ENCODE data around the gene NDE1. TPM values are rescaled to one million over a fixed set of nuclear protein-coding genes. Genes with fewer than 3 reads are reported as not detected.

The NDE1 gene
- total and polyA plus RNA-seq, 9 of the 15 experiments (the other 6 are each of a cell fraction or from before 2014, with no cell fraction given), result 3.1 to 59.9 (median 30.0) TPM

- TF ChIP-seq FOXM1 (IDR thresholded peaks at IDR 0.05; ENCODE audit: low read depth) (peak; percentile 96), FOXM1 (CRISPR knock-in tag; IDR thresholded peaks at IDR 0.05; ENCODE audit: low read depth) (no peak), RAD21 (CRISPR knock-in tag; conservative IDR thresholded peaks at IDR 0.05 in 1 of 2, IDR thresholded peaks at IDR 0.05 in 1 of 2) (peak in 1 of 2 experiments; percentile 22; a peak in 2 of 4 replicates), CHD1 (IDR thresholded peaks at IDR 0.05; ENCODE audit: low read length) (no peak), PPARD (CRISPR knock-in tag; IDR thresholded peaks at IDR 0.05) (no peak), E2F3 (CRISPR knock-in tag; IDR thresholded peaks at IDR 0.05) (no peak), KLF16 (IDR thresholded peaks at IDR 0.05) (no peak), SREBF2 (CRISPR knock-in tag; IDR thresholded peaks at IDR 0.05) (no peak), ZBTB8A (IDR thresholded peaks at IDR 0.05; ENCODE audit: partially characterized antibody) (no peak), NFXL1 (CRISPR knock-in tag; IDR thresholded peaks at IDR 0.05) (no peak), ZNF584 (CRISPR knock-in tag; IDR thresholded peaks at IDR 0.05; ENCODE audit: low read depth) (peak; percentile 77; the same call in 1 of the 2 replicates), ZZZ3 (IDR thresholded peaks at IDR 0.05) (no peak), BCOR (IDR thresholded peaks at IDR 0.05) (no peak), ETS2 (tag; IDR thresholded peaks at IDR 0.05; ENCODE audit: borderline replicate concordance, poor library complexity, severe bottlenecking) (no peak), MECOM (CRISPR knock-in tag; IDR thresholded peaks at IDR 0.05) (0 out of 2 replicates have a peak, but pooled peaks have one; percentile 53)
- TF ChIP-seq, protein P1, sequence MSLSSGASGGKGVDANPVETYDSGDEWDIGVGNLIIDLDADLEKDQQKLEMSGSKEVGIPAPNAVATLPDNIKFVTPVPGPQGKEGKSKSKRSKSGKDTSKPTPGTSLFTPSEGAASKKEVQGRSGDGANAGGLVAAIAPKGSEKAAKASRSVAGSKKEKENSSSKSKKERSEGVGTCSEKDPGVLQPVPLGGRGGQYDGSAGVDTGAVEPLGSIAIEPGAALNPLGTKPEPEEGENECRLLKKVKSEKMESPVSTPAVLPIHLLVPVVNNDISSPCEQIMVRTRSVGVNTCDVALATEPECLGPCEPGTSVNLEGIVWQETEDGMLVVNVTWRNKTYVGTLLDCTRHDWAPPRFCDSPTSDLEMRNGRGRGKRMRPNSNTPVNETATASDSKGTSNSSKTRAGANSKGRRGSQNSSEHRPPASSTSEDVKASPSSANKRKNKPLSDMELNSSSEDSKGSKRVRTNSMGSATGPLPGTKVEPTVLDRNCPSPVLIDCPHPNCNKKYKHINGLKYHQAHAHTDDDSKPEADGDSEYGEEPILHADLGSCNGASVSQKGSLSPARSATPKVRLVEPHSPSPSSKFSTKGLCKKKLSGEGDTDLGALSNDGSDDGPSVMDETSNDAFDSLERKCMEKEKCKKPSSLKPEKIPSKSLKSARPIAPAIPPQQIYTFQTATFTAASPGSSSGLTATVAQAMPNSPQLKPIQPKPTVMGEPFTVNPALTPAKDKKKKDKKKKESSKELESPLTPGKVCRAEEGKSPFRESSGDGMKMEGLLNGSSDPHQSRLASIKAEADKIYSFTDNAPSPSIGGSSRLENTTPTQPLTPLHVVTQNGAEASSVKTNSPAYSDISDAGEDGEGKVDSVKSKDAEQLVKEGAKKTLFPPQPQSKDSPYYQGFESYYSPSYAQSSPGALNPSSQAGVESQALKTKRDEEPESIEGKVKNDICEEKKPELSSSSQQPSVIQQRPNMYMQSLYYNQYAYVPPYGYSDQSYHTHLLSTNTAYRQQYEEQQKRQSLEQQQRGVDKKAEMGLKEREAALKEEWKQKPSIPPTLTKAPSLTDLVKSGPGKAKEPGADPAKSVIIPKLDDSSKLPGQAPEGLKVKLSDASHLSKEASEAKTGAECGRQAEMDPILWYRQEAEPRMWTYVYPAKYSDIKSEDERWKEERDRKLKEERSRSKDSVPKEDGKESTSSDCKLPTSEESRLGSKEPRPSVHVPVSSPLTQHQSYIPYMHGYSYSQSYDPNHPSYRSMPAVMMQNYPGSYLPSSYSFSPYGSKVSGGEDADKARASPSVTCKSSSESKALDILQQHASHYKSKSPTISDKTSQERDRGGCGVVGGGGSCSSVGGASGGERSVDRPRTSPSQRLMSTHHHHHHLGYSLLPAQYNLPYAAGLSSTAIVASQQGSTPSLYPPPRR (CRISPR knock-in tag; IDR thresholded peaks at IDR 0.05; ENCODE audit: borderline replicate concordance), result no peak
- TF ChIP-seq, protein P2, sequence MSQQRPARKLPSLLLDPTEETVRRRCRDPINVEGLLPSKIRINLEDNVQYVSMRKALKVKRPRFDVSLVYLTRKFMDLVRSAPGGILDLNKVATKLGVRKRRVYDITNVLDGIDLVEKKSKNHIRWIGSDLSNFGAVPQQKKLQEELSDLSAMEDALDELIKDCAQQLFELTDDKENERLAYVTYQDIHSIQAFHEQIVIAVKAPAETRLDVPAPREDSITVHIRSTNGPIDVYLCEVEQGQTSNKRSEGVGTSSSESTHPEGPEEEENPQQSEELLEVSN (IDR thresholded peaks at IDR 0.05; ENCODE audit: borderline replicate concordance in 1 of 2, extremely low read depth in 1 of 2, insufficient read depth in 1 of 2, insufficient read length in 1 of 2, low read depth in 1 of 2, low read length in 1 of 2, poor library complexity in 1 of 2, severe bottlenecking in 1 of 2), result peak in 1 of 2 experiments; percentile 30
- TF ChIP-seq, protein P3, sequence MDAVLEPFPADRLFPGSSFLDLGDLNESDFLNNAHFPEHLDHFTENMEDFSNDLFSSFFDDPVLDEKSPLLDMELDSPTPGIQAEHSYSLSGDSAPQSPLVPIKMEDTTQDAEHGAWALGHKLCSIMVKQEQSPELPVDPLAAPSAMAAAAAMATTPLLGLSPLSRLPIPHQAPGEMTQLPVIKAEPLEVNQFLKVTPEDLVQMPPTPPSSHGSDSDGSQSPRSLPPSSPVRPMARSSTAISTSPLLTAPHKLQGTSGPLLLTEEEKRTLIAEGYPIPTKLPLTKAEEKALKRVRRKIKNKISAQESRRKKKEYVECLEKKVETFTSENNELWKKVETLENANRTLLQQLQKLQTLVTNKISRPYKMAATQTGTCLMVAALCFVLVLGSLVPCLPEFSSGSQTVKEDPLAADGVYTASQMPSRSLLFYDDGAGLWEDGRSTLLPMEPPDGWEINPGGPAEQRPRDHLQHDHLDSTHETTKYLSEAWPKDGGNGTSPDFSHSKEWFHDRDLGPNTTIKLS (IDR thresholded peaks at IDR 0.05; ENCODE audit: borderline replicate concordance, low read depth), result peak; percentile 60; the same call in 1 of the 2 replicates
These were observed 6.7 kb upstream of the NDE1 start, which contains the start of gene MARF1 (continued) for GRCh38 chr16:15643048-15643945.
